NOMO-1 treated with dmso at 0.1 percent for 144 hours (cell line): ENCODE measurements around the gene ITPKA.

Experiments used
- DNase-seq: peaks from one replicate; lab custom pipeline; 2025; ENCODE audit not compliant: unreplicated experiment; lab: John Stamatoyannopoulos, UW

The ITPKA gene

DNA sequence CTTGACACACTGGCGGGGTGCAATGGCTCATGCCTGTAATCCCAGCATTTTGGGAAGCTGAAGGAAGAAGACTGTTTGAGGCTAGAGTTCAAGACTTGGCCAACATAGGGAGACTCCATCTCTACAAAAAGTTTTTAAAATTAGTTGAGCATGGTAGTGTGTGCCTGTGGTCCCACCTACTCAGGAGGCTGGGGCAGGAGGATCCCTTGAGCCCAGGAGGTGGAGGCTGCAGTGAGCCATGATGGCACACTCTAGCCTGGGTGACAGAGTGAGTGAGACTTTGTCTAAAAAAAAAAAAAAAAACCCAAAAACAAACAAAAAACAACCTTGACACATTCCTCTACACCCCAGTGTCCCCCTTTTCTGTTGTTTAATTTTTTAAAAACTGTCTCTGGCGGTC, 4.0 kb upstream of the ITPKA start:
- DNase-seq, result no peak

DNA sequence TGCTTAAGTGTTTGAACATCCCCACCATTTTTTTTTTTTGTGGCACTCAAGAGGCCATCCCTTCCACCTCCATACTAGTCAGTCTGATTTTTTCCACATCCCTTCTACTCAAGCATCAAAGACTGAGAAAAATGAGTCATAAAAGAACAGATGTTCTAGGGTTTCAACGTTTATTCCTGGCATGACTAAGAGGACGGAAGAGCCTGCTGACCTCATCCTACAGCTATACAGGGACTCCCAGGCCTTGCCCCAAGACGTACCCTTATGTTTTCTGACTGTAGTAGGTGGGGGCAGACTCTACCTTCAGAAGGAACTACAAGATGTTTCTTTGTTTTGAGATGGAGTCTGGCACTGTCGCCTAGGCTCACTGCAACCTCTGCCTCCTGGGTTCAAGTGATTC, 3.3 kb upstream of the ITPKA start:
- DNase-seq, result peak; percentile 10

DNA sequence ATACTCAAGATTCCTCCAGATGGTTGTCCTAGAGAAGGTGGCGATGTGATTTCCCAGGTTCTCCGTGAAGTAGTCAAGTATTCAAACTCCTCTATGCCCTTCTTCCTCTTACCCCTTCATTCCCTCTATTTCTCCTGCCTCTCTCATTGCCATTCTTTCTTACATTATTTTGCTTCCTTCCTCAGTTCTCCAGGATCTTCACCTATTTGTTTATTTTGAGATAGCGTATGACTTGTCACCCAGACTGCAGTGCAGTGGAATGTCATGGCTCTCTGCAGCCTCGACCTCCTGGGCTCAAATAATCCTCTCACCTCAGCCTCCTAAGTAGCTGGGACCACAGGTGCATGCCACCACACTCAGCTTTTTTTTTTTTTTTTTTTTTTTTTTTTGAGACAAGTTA, 1.8 kb upstream of the ITPKA start:
- no peak for DNase-seq

DNA sequence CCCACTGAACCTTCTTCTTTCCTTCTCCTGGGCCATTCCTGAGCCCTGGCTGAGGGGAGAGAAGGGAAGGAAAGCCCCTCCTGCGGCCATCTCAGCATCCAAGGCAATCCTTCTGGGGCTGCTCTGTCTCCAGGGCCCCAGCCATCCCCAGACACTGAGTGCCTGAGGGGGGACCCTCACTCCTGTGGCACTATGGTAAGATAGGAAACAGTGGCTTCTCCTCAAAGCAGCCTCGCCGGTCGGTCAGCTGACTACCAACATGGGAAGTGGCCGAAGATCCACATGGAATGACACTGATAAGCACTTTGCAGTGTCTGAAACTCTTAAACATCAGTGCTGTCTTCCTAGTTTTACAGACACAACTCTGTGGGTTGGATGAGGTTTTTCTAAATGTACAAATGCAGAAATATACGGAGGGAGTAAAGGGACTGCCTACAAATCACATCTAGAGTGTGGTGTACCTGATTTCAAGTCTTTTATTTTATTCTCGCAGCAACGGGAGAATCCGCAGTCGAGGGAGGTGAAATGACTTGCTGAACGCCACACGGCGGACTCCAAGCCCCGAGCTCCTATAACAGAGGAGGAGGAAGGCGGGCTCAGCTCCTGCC, 973 bp upstream of the ITPKA start:
- no peak for DNase-seq

DNA sequence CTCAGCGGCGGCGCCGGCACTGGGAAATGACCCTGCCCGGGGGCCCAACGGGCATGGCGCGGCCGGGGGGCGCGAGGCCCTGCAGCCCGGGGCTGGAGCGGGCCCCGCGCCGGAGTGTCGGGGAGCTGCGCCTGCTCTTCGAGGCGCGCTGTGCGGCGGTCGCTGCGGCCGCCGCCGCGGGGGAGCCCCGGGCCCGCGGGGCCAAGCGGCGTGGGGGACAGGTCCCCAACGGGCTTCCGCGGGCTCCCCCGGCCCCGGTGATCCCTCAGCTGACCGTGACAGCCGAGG, 172 bp downstream of the ITPKA start:
- no peak for DNase-seq

DNA sequence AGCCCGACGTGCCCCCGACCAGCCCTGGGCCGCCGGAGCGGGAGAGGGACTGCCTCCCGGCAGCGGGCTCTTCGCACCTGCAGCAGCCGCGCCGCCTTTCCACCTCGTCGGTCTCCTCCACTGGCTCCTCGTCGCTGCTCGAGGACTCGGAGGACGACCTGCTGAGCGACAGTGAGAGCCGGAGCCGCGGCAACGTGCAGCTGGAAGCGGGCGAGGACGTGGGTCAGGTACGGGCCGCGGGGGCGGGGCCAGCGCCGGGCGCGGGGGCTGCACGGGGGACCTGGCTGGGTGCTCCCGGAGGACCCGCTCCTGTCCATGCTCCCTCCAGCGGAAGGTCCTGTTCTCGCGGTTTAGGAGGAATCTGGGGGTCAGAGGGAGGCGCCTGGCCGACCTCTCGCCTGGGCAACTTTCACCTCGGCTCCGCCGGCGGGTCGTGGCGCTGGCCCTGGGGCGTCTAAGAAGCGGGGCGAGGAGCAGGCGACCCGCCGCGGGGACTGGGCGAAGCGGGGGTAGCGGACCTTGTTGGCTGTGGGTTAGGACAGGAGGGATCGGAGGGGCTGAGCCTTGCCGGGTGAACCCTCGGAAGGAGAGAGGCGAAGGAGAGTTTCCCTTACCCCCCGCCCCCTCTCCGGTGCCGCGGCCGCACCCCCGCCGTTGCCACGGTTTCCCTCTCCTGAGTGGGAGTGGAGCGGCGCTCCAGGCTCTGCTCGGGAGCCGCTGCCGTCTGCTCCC, 682 bp downstream of the ITPKA start:
- DNase-seq, result no peak

DNA sequence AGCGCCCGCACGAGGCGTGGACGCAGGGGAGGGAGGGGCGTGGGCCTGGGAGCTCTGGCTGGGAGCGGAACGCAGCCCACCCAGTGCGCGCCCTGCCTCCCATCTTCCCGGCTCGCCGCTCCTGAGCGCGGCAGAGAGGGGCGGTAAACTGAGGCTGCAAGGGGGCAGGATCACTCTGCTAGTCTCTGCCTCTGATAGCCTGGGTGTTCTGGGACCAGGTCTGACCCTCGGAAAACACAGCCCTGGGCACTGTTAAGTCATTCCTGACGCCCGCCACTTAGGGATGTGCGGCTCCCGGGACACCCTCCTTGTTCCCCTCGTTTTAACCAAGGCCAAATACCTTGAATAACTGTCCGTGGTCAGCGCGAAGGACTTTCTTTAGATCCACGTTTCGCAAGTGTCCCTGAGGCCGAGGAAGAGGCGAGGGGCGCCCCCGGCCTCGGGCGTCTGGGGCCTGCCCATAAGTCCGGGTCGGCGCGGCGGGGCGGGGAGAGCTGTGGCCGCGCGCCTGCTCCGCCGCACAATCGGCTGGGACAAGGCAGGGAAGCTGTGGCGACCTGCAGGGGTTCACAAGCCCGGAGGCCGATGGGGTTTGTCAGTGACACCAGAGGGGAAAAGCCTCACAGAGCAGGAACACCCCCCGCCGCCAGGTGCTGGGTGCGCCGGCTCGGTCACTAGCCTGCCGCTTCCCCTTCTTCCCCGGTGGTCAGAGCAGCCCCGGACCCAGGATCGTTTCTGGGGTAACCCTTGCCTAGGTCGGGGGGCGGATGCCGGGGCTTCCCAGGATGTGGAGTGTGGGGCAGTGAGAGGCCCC, 1.5 kb downstream of the ITPKA start:
- no peak for DNase-seq

DNA sequence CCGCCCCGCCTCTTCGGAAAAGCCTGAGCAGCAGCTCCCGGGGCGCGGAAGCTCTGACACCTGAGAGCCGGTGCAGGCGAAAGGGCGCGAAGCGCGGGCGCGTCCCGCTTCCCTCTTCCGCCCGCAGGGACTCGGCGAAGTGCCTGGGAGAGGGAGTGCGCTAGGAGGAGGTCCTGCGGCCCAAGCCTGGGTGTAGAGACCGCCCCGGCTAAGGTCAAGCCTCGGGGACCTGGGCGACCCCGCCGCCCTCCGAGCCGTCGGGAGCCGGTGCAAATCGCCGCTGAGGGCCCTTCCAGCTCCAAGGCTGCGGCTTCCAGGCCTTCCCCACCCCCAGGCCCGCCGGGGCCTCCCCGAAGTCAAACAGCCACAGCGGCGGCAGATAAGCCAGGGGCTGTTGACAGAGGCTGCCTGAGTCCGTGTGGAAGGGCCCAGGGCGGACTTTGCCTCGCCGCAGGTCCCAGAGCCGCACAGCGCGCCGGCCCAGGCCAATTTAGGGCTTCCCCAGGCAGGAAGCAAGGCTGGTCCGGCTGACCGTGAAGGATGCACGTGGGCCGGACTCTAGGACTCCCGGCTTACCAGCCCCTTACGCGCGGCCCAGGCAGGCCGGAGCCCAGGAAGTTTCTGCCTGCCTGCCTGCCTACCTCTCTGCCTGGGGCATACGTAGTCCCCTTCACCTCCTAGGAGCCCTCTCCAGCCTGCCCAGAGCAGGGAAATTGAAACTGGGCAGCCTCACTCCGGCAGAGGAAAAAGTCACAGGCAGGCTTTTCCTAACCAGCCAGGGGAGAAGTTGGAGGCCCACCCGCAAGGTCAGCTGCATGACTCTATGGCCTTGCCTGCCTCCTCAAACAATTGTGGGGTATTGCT, 2.3 kb downstream of the ITPKA start:
- no peak for DNase-seq

DNA sequence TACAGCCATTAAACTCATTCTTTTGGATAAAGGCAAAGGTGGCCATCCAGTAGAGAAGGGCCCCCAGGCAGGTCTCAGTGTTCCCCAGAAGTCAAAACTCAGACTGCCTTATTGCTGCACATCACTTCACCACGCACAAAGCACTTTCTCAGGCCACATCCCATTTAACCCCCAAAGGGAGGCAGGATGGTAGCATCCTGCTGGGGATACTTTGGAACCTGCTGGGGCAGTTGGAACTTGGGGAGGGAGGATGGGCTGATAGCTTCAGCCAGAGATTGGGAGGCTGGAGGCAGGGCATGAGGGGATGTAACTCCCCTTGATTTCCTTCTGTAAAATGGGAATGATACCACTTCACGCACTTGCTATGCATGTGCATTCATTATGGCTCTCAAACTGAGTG, 5.0 kb downstream of the ITPKA start:
- no peak for DNase-seq

DNA sequence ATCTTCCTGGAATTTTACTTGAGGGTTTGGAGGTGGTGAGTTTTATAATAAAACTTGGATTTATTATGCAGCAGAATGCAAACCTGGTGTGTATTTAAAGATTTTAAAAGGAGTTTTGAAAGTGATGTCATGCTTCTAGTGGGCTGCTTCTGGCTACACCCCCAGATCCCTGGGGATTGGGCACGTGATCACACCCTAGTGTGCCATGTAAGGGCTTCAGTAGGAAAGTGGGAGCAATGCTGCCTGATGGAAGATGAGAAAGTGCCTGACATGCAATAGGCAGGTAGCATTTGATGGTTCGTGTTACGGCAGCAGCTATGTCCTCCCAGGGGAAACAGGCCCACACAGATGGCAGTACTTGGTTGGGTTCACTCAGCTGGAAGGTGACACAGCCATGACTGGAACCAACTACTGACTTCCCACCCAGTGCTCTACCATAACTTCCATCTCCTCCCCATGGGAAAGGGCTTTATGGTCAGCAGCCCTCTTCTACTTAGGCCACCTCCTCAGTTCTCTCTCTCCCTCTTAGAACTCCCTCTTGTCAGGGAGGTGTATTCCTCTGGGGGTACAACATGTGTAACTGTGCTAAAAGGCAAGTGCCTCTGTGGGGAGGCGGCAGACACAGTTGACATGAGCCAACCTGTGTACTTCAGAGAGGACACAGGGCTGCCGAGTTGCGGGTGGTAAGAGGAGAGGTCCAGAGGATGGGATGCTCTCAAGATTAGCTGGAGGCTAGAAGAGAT, 5.6 kb downstream of the ITPKA start:
- no peak for DNase-seq

DNA sequence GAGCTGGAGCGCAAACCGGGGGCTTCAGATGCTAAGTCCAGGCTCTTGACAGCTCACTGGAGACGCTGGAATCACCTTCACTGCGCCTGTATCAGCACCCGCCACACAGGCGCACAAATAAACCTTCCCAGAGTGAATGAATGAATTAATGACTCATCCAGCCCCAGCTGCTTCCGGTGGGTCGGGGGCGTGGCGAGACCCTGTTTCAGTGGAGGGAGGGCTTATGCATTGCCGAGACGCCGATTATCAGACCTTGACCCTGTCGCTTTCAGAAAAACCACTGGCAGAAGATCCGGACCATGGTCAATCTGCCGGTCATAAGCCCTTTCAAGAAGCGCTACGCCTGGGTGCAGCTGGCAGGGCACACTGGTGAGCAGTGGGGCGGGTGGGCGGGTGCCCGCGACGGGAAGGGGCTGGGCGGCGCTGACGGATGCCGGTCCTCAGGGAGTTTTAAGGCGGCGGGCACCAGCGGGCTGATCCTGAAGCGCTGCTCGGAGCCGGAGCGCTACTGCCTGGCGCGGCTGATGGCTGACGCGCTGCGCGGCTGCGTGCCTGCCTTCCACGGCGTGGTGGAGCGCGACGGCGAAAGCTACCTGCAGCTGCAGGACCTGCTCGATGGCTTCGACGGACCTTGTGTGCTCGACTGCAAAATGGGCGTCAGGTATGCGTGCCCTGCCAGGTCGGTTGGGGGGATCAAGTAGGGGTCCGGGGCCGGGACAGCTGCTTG, 7.7 kb downstream of the ITPKA start:
- DNase-seq, result no peak

DNA sequence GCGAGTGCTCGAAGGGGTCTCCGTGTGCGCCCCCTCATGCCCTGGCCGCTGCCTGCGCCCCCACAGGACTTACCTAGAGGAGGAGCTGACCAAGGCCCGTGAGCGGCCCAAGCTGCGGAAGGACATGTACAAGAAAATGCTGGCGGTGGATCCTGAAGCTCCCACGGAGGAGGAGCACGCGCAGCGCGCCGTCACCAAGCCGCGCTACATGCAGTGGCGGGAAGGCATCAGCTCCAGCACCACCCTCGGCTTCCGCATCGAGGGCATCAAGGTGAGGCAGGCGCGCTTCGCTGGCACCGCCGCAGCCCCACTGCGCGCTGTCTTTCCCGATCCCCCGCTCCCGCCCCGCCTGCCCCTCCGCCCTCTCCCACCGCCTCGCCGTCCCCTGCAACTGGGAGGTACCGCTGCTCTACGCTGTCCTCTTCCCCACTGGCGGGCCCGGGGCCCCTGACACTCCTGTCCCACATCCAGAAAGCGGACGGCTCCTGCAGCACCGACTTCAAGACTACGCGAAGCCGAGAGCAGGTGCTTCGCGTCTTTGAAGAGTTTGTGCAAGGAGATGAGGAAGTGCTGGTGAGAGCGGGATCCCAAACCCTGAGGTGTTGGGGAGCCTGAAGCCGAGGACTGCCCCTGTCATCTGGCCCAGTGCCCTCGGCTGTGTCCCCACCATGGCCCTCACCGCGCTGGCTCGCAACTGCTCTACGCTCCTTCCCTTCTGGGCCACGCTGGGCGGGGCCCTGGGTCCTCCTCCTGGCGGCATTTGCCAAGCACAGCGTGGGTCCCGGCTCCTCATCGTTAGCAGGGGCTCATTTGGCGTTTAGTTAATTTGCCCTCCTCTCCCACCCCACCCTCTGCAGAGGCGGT, 8.5 kb downstream of the ITPKA start:
- peak; percentile 6 for DNase-seq

DNA sequence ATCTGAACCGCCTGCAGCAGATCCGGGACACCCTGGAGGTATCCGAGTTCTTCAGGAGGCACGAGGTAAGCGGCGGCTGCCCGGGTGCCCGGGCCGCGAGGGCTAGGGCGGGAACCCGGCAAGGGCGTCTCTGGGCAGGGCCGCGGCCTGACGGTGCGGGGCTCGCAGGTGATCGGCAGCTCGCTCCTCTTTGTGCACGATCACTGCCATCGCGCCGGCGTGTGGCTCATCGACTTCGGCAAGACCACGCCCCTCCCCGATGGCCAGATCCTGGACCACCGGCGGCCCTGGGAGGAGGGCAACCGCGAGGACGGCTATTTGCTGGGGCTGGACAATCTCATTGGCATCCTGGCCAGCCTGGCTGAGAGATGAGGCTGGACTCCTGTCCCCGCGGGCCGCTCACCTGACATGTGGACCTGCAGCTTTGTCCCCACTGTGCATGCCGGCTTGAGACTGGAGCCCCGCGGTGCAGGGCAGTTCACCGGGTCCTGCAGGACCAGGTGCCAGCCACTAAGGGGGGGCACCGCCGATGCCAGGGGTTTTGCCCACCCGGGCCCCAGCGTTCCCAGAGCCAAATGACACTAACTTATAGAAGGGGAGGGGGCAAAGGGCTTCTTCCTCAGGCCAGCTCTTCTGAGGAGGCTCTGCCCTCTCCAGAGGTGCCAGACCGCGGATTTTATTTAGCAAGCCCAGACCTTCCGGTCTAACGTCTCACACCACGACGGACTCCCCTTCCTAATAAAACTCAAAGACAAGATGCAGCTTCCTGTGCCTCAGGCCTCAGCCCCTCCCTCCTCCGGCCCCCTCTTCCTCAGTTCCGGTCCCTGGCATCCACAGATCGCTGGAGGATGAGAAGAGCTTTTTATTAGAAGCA, 9.4 kb downstream of the ITPKA start:
- peak; percentile 48 for DNase-seq

DNA sequence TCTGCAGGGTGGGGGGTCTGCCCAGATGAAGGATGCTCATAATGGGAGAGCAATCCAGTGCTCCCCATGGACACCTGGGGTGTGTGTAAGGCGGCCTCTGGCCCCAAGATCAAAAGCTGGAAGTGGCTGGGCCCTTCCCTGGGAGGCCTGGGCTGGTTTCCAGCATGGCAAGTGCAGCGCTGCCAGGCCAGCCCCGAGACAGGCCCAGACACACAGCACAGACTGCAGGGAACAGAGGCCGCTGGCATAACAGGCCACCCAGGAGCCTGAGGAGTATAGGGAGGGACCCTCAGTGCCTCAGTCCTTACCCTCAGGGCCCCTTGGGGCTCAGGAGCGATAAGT, 10.0 kb downstream of the ITPKA start:
- DNase-seq, result no peak

DNA sequence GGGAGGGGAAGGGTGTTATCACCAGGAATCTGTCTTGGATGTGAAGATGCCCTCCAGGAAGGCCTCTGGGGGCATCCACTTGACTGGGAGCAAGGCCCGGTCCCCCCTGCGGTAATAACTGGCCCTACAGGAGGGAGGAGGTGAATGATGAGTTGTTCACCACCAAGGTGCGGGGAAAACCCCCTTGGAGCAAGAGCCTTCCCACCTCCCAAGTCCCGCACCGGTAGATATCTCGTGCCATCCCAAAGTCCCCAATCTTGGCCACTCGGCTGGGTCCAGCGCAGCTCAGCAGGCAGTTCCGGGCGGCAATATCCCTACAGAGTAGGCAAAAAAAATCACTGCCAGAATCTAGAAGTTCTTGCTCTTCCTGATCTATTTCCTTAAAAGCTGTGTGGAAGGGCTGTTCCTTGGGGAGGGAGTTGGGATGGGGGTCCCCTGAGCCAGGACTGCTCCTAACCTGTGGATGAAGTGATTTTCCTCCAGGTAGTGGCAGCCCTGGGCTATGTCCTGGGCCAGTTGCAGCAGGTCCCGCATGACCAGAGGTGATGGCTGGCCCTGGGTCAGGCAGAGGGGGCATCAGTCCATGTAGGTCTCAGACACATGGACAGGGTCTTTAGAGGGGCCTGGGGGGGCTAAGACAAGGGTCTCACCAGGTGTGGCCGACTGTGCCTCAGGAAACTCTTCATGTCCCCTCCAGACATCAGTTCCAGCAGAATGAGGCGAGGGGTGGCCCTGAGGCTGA, 11.2 kb downstream of the ITPKA start:
- DNase-seq, result no peak

DNA sequence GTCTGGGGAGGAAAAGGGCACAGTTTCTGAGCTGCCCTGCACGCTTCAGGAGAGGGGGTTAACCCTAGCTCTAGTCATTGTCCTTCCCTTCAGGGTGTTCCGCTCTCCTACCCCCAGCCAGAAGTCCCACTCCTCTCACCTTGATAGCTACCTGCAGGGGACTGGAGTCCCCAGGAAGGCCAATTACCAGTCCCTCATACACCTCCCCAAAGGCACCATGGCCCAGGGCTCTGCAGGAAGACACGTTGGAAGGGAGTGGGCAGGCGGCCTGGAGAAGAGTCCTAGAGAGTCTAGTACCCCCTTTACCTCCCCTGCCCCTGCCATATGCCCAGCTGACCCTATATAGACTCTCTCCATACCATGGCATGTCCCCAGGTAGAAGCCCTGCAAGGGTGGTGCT, 12.1 kb downstream of the ITPKA start:
- no peak for DNase-seq

DNA sequence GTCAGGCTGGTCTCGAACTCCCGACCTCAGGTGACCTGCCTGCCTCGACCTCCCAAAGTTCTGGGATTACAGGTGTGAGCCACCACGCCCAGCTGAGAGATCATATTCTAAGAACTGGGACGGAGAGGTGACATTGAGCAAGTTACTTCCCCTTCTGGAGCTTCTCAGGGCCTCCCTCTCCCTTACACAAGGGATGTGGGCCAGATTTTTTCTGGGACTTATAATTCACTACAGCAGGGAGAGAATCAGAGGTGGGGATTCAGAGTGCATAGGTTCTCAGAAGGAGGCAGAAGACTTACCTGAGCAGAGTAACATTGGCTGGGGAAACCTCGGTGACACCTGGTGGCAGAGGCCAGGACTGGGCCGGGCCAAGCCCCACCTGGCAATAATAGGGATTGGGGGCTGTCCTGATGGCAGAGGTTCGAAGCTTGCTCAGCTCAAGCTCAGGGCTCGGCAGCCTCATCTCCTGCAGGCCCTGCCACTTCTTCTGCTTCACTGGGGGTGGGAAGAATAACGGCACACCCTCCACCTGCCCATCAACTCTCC, 13.2 kb downstream of the ITPKA start:
- DNase-seq, result no peak
